SK-N-SH (cell line): Measurements from ENCODE around the gene ZNF33A. TPM values are rescaled to one million over a fixed set of nuclear protein-coding genes. Genes with fewer than 3 reads are reported as not detected.

Experiments used
- NRF1 ChIP-seq: IDR thresholded peaks from 2 replicates; pipeline ENCODE4 v1.6.1; 2012; ENCODE audit warnings: low read depth, mild to moderate bottlenecking, low read length
- RAD21 ChIP-seq: IDR thresholded peaks from 2 replicates; pipeline ENCODE4 v1.6.1; 2012; ENCODE audit warnings: mild to moderate bottlenecking, low read length
- YY1 ChIP-seq: IDR thresholded peaks from 2 replicates; pipeline ENCODE4 v1.4.0; 2012; ENCODE audit warnings: low read depth, mild to moderate bottlenecking
- polyA plus RNA-seq, 3 experiments: library from polyadenylated mRNA; depleted of rRNA; stranded (reverse); fragments of >200 nt; gene quantifications; 2 replicates each; pipeline ENCODE4 v1.2.3, GENCODE V29; 2012
- small RNA-seq, 7 experiments: library from RNA; depleted of rRNA; stranded (forward); fragments of <200 nt; gene quantifications; one replicate each; pipeline ENCODE3, GENCODE V24; 2012
- TF ChIP-seq, protein P1 (sequence below): IDR thresholded peaks from 2 replicates; pipeline ENCODE4; 2012

ZNF33A gene
- polyA plus RNA-seq, 1 of the 3 experiments (the other 2 are of a cell fraction) = 5.7 TPM

DNA sequence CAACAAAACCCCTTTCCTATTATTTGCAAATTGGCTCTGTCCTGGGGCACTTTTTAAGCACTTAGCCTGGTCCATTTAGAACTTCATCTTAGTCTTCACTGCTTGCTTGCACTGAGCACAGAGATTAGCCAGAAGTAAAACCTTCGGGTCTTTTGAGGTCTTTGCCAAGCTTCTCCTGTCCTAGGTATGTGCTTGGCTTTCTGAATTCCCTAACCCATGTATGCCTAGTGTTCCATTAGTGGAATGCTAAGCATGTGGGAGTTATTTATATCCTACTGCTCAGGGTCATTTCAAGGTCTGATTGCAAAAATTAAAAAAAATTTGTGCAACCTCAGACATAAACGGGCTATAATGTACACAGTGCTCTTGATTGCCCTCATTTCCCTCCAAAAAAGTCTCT is 101.7 kb downstream of the ZNF33A start (continued):
- TF ChIP-seq, protein P1, sequence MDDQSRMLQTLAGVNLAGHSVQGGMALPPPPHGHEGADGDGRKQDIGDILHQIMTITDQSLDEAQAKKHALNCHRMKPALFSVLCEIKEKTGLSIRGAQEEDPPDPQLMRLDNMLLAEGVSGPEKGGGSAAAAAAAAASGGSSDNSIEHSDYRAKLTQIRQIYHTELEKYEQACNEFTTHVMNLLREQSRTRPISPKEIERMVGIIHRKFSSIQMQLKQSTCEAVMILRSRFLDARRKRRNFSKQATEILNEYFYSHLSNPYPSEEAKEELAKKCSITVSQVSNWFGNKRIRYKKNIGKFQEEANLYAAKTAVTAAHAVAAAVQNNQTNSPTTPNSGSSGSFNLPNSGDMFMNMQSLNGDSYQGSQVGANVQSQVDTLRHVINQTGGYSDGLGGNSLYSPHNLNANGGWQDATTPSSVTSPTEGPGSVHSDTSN = no peak
- TF ChIP-seq RAD21 (no peak), YY1 (no peak), NRF1 (no peak)
- TF ChIP-seq, all 33 proteins: peak for 0

Small RNAs within 50 kb of the gene (small RNA-seq; reads per million reads assigned to genes)
- gene AL161931.1 = 0 reads per million in 7 experiments
- 0 to 0.13 (median 0) reads per million in 7 experiments for gene FXYD6P2
- 0 reads per million in 7 experiments for gene RF00019
- 0 reads per million in 7 experiments for gene RNU6-795P

Other genes starting within 250 kb of the ZNF33A start
- gene ZNF248, start 153.1 kb upstream of the ZNF33A start, polyA plus RNA-seq (2012; rRNA removed) = 6.5 and 11.3 TPM in 2 replicates
- 3.6 and 5.6 TPM in 2 replicates for gene ZNF25, start 34.0 kb upstream of the ZNF33A start, polyA plus RNA-seq (2012; rRNA removed)
- 5.4 and 6.6 TPM in 2 replicates for gene ZNF37A, start 83.7 kb downstream of the ZNF33A start, polyA plus RNA-seq (2012; rRNA removed)